ENCODE data around the gene MAD1L1.
"Not testable (repeated sequence)": the region's sequence is repeated elsewhere in the genome, so short reads cannot be mapped to it uniquely, and the experiment has no call there.

Gene MAD1L1

DNA sequence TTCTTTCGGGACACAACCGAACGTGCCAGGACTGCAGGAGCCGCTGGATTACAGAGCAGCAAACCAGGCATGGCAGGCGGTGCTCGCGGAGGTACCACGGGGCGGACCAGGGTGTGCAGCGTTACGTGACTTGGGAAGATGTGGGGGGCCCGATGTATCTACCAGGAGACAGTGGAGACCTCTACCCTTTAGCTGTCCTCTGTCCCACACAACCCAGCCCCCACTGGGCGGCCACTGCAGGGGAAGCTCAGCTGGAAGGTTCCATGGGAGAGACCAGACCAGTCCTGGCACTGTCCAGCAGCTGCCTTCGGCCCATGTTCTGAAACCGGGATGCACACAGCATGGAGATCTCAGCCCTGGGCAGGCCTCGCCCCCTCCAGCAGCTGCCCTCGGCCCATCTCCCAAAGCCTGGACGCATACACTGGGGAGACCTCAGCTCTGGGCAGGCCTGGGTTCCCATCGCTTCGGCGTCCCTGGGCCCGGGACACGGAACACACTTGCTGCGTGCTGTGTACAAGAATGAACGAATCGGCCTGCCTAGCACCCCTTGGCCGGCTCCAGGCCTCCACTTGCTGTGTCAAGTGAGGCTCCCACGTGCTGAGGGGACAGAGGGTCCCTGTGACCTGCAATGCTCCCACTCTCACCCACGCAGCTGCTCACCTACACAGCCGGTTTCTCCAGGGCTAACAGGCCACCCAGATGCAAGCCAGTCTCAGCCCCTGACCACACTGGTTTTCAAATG lies 385.3 kb downstream of the MAD1L1 start:
- DNase-seq (ENCODE audit: low spot score in 2 of 2) = no peak
- Histone ChIP-seq H3K4me3 (no peak overlapping the region), H3K4me1 (no peaks in the 10 kb centered on the region), H3K27me3 (ENCODE audit: low read depth) (no peaks in the 10 kb centered on the region), H3K36me3 (replicated peaks) (no peaks in the 10 kb centered on the region), H3K9me3 (no peaks in the 10 kb centered on the region)
- in situ Hi-C loops (cut with MboI; ENCODE audit: low sequenced_read_pairs) = no loop called here

DNA sequence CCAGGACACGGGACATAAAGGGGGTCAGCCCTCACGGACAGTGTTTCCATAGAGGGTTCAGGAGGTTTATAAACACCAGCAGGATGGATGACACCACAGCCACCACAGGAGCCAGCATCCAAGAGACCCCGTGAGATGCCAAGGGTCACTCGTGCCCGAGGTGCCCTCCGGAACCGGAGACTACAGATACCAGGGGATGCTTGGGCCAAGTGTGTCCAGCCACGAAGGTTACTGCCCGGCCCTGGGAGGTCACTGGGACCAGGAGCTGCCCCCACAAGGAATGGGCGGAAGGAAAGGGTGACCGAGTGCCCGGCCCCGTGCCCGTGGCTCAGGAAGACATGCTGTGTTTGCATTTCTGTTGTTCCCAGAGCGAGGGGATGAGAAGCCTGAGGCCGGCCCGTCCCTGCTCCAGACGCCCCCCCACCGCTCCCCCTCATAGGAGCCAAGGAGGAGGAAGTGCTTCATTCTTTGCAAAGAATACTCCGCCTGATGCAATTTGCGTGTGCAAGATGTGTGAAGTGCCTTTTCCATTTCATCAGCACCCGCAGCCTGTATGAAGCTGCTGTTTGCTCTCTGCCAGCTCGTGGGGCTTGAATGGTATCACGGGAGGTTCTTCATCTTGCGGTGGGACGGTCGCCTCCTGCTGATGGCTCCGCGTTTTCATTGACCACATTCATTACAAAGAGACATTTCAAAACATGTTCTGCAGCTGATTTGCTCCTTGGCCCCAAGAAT lies 386.2 kb downstream of the MAD1L1 start:
- in situ Hi-C loops (cut with MboI; ENCODE audit: low sequenced_read_pairs) = no loop called here
- H3K27me3 ChIP-seq (ENCODE audit: low read depth) = no peaks in the 10 kb centered on the region
- no peaks in the 10 kb centered on the region for H3K9me3 ChIP-seq
- DNase-seq (ENCODE audit: low spot score in 2 of 2) = no peak
- H3K4me1 ChIP-seq = no peaks in the 10 kb centered on the region
- no peaks in the 10 kb centered on the region for H3K36me3 ChIP-seq (replicated peaks)
- no peak overlapping the region for H3K4me3 ChIP-seq

DNA sequence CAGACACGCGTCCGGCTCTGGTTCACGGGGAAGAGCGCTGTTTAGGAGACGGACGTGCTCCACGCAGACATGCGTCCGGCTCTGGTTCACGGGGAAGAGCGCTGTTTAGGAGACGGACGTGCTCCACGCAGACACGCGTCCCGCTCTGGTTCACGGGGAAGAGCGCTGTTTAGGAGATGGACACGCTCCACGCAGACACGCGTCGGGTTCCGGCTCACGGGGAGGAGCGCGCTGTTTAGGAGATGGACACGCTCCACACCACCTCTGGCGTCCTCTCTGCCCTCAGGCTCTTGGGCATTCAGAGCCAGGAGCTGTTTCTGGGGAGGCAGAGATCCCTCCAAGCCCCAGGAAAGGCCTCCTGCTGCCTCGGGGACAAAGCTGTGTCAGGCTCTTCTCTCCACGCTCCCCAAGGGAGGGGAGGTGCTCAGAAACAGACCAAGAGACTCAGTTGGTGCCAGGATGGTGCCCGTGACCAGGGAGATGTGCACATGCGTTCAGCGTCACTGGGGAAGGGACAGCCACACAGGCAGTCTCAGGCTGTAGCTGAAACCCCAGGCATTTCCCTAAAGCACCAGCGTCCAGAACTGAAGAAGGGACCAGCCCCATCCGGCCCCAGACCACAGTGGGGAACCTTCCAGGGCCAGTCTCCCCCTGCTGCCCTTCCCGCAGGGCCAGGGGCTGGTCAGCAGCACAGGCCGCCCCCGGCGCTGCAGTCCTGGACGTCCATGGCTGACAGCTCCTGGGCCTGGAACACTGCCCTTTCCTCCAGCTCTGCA lies 387.0 kb downstream of the MAD1L1 start:
- in situ Hi-C loops (cut with MboI; ENCODE audit: low sequenced_read_pairs) = no loop called here
- DNase-seq (ENCODE audit: low spot score in 2 of 2) = no peak
- H3K27me3 ChIP-seq (ENCODE audit: low read depth) = no peaks in the 10 kb centered on the region
- no peaks in the 10 kb centered on the region for H3K4me1 ChIP-seq
- no peak overlapping the region for H3K4me3 ChIP-seq
- H3K36me3 ChIP-seq (replicated peaks) = no peaks in the 10 kb centered on the region
- H3K9me3 ChIP-seq = no peaks in the 10 kb centered on the region

DNA sequence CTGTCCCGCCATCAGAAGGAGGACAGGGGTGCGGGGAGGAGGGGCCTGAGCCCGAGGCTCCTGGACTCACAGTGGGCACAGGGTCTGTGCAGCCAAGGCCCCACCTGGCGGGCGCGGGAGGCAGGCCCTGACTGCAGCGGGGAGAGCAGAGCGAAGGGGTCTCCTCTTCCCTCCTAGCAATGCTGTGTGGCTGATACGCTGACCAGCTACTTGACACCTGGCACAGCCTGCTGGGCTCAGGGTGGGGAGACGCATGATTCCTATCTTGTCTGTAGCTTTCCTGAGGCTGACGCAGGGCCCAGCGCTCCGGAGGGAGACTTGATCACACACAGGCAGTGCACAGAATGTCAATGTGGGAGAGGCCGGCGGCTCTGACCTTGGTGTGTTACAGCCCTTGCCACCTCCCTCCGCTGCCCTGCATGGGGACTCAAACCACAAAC lies 387.8 kb downstream of the MAD1L1 start:
- Histone ChIP-seq H3K36me3 (replicated peaks) (no peaks in the 10 kb centered on the region), H3K9me3 (no peaks in the 10 kb centered on the region), H3K4me3 (no peak overlapping the region), H3K27me3 (ENCODE audit: low read depth) (no peaks in the 10 kb centered on the region), H3K4me1 (no peaks in the 10 kb centered on the region)
- in situ Hi-C loops (cut with MboI; ENCODE audit: low sequenced_read_pairs) = no loop called here
- DNase-seq (ENCODE audit: low spot score in 2 of 2) = peak in 1 of 2 experiments; percentile 6

DNA sequence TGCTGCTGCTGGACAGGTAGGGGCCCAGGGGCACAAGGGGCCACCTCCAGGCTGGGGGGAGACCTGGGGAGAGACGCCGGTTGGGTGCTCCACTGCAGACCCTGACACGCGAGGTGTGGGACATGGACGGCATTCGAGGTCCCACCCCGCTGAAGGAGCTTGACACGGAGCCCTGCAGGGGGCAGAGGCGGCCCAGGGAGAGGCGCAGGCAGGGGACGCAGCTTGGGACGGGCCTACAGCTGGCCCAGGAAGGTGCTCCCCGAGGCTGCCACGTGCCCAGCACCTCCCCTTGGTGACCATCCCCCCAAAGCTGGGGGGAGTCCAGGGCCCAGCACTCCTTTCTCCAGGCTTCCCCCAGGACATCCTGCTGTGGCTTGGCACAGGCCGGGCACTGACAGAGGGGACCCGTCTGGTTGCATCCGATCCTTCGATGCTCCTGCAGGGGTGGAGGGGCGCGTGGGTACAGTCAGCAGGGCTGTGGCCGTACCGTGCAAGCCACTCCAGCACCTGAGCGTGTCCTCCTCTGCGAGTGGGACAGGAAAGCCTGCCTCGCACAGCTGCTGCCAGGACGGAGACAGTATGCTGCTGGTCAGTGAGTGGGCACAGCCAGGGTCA lies 388.3 kb downstream of the MAD1L1 start:
- DNase-seq (ENCODE audit: low spot score in 2 of 2) = no peak

DNA sequence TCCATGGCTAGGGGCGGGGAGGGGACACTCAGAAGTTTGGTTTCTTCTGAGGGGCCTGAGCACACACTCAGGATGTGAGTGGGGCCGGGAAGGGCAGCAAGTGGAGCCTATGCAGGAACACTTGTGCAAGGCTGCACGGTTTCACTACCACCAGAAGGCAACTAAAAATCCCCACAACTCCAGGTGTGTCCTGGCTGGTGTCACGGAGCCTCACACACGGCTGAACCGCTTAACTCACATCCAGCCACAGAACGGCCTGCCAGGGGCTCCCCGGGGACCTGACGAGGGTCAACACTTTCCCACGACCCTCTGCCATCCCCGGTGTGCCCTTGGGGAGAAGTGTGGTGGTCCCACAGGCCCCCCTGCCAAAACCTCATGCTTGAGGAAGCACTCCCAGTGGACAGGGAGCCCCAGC lies 388.8 kb downstream of the MAD1L1 start:
- in situ Hi-C loops (cut with MboI; ENCODE audit: low sequenced_read_pairs) = no loop called here
- H3K4me3 ChIP-seq = no peak overlapping the region
- H3K36me3 ChIP-seq (replicated peaks) = no peaks in the 10 kb centered on the region
- DNase-seq (ENCODE audit: low spot score in 2 of 2) = no peak
- H3K27me3 ChIP-seq (ENCODE audit: low read depth) = no peaks in the 10 kb centered on the region
- H3K4me1 ChIP-seq = no peaks in the 10 kb centered on the region
- no peaks in the 10 kb centered on the region for H3K9me3 ChIP-seq

More for the DNA sequence above, 388.3 kb downstream of the MAD1L1 start:
- H3K36me3 ChIP-seq (replicated peaks) = no peaks in the 10 kb centered on the region
- H3K9me3 ChIP-seq = no peaks in the 10 kb centered on the region
- in situ Hi-C loops (cut with MboI; ENCODE audit: low sequenced_read_pairs) = no loop called here
- H3K27me3 ChIP-seq (ENCODE audit: low read depth) = no peaks in the 10 kb centered on the region
- H3K4me1 ChIP-seq = no peaks in the 10 kb centered on the region
- H3K4me3 ChIP-seq = no peak overlapping the region

DNA sequence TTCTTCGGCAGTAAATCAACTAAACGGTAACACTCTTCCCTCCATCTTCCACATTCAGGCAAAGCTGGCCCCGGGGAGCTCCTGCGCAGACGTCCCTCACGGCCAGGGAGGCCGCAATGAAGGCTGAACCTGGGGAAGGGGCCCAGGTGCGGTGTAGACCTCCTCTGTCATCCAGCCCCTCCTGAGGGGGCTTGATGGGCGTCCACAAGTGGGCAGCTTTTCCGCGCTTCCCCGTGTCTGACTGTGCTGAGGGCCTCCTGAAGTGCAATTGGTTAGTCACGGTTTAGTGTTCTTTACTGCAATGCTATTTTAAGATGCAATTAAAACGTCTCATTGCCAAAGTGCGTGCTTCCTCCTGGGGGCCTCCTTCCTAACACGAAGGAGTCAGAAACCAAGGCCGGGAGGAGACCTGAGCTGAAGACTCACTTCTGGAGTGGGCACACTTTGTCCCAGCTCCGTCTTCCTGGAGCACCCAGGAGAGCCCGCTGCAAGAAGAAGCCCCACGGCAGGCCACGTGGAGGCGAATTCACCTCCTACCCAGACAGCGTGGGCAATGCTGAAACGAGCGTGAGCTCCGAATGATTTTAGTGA lies 389.4 kb downstream of the MAD1L1 start:
- no peaks in the 10 kb centered on the region for H3K9me3 ChIP-seq
- DNase-seq (ENCODE audit: low spot score in 2 of 2) = no peak
- H3K27me3 ChIP-seq (ENCODE audit: low read depth) = no peaks in the 10 kb centered on the region
- in situ Hi-C loops (cut with MboI; ENCODE audit: low sequenced_read_pairs) = no loop called here
- H3K4me3 ChIP-seq = no peak overlapping the region
- H3K36me3 ChIP-seq (replicated peaks) = no peaks in the 10 kb centered on the region
- no peaks in the 10 kb centered on the region for H3K4me1 ChIP-seq

DNA sequence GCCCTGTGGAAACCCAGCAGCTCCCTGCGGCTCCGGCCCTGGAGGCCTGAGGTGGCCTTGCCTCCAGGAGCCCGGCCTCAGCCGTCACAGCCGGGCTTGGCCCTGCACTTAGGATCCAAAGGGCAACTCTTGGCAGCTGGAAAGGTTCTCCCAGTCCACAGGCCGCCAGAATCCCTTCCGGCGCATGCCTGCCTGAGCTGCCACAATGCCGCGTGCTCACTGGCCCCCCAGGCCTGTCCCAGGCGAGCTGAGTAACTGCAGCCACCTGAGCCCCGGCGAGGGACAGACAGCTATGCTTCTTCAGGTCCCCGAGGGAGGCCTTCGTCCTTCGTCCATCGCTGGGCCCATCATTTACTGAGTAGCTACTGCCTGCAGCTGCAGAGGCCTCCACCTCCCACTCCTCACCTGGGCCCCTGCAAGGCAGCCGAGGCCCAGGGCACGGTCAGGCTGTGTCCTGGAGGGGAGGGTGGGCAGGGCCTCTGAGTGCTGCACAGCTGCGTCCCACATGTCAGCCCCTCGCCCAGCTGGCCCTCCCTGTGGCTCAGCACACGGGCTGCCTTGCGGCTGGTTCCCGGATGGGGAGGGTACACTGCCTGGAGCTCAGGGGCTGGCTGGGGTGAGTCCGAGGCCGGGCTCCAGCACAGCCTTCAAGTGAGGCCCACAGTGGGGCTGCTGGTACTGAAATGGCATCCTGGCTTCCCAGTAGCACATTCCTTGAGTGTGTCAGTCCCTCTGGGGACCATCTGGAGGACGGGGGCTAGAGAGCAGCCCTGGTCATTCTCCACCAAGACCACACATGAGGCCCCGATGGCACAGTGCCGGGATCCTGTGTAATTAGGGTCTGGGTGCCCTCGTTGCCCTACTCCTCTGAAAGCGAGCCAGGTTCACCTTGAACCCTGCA lies 390.2 kb downstream of the MAD1L1 start:
- DNase-seq (ENCODE audit: low spot score in 2 of 2) = peak in 1 of 2 experiments; percentile 19
- no peaks in the 10 kb centered on the region for H3K27me3 ChIP-seq (ENCODE audit: low read depth)
- no peaks in the 10 kb centered on the region for H3K4me1 ChIP-seq
- no peaks in the 10 kb centered on the region for H3K36me3 ChIP-seq (replicated peaks)
- in situ Hi-C loops (cut with MboI; ENCODE audit: low sequenced_read_pairs) = no loop called here
- no peaks in the 10 kb centered on the region for H3K9me3 ChIP-seq
- no peak overlapping the region for H3K4me3 ChIP-seq

DNA sequence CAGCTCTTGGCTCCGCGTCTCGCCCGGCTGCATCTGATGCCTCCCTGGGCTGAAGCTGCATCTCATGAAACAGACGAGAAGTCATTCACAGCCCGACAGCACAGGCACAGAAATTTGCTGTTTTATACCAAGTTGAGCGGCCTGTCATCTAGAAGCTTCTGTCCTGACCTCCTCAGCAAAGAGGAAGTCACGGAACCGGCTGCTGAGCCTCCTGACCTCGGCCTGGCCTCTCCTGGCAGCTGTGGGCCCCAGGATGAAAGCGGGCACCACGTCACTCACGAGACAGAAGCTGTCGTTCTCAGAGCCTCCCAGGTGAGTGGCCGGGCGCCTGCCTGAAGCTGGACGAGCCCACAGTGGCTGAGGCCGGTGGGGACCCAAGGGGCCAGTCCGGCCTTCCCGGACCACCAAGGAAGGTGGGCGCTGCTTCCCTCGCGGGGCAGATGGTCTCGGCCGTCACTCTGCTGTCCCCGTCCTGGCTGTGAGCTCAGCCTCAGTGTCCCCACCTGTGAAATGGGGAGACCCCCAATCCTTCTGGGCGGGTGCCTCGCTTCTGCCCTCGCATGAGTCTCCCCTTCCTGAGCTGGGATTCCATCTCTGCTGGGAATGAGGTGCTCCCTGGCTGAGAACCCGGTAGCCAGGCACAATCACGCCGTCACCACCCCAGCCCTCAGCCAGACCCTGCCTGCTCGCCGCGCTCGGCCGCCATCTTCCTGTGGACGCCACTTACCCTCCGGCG lies 391.3 kb downstream of the MAD1L1 start:
- H3K4me1 ChIP-seq; in situ Hi-C loops (cut with MboI; ENCODE audit: low sequenced_read_pairs); H3K4me3 ChIP-seq; H3K9me3 ChIP-seq; DNase-seq (ENCODE audit: low spot score in 2 of 2); H3K27me3 ChIP-seq (ENCODE audit: low read depth); H3K36me3 ChIP-seq (replicated peaks): not testable (repeated sequence)

DNA sequence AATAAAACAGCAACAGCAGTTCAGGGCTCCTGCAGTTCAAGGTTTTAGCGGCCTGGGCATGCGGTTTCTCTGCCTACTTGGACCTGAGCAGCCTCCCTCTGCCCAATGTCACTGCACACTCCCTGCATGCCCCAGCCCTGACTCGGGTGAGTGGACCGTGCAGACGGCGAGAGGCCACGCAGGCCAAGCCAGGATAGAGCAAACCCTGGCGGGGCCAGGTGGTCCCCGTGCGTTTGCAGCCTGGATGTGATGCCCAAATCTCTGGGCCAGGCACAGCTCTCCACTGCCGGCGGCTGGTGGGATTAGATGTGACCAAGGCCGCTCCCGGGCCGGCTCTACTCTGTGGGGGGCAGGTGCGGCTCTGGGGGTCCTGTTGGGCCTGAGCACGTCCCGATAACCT lies 392.0 kb downstream of the MAD1L1 start:
- H3K27me3 ChIP-seq (ENCODE audit: low read depth); H3K36me3 ChIP-seq (replicated peaks); H3K4me1 ChIP-seq; DNase-seq (ENCODE audit: low spot score in 2 of 2); in situ Hi-C loops (cut with MboI; ENCODE audit: low sequenced_read_pairs); H3K4me3 ChIP-seq; H3K9me3 ChIP-seq: not testable (repeated sequence)

DNA sequence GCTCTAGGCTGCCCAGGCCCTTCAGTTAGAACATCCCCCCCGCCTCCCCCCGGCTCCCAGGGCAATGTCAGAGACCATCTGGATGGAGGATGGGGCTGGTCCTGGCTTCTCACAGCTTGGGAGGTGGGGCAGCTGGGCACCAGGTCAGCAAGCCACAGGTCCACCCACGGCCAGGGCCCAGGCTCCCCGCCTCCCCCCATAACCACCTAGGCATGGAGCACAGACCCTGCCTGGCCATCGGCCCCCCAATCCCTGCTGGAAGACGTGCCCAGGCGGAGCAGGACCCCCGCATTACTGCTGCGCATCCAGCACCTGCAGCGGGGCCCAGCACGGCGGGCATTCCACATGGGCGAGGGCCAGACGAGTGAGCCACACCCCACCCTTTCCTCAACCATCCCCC lies 393.0 kb downstream of the MAD1L1 start:
- in situ Hi-C loops (cut with MboI; ENCODE audit: low sequenced_read_pairs) = no loop called here
- DNase-seq (ENCODE audit: low spot score in 2 of 2) = no peak
- H3K4me3 ChIP-seq = no peak overlapping the region
- no peaks in the 10 kb centered on the region for H3K36me3 ChIP-seq (replicated peaks)
- H3K9me3 ChIP-seq = no peaks in the 10 kb centered on the region
- no peaks in the 10 kb centered on the region for H3K4me1 ChIP-seq
- no peaks in the 10 kb centered on the region for H3K27me3 ChIP-seq (ENCODE audit: low read depth)

DNA sequence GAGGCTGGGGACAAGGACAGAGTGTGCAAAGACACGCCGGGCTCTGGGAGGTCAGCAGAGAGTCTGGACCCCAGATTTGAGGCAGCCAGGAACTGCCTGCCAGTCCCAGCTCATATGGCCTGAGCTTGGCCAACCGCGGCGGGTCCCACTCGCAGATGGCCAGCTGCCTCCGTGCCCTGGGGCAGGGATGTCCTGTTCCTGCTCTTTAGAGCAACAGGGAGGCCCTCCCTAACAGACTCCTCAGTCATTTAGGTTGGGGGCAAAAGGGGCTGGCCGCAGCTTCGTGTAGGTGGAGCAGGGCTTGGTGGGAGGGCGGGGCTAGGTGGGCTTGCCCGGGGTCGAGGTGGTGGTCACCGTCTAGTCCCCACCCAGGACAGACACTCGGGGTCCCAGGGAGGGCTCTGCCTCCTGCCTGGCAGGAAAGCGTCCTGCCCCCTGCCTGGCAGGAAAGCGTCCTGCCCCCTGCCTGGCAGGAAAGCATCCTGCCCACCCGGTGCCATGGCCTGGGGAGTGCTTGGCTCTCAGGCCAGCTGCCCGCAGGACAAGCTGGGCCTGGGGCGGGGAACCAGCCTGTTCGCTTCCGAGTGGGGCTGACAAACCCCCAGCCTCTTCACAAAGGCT lies 393.7 kb downstream of the MAD1L1 start:
- H3K4me1 ChIP-seq; H3K4me3 ChIP-seq; DNase-seq (ENCODE audit: low spot score in 2 of 2); H3K27me3 ChIP-seq (ENCODE audit: low read depth); H3K36me3 ChIP-seq (replicated peaks); H3K9me3 ChIP-seq; in situ Hi-C loops (cut with MboI; ENCODE audit: low sequenced_read_pairs): not testable (repeated sequence)
